Colonic mucosa (tissue), 4 donors: ENCODE measurements around the gene PITHD1. TPM values are rescaled to one million over a fixed set of nuclear protein-coding genes. Genes with fewer than 3 reads are reported as not detected.
"Not testable (repeated sequence)": the region's sequence is repeated elsewhere in the genome, so short reads cannot be mapped to it uniquely, and the experiment has no call there.

ENCODE experiments used
- DNase-seq: peaks from one replicate; pipeline ENCODE4 v3.0.0-alpha.2; 2020
- H3K27ac ChIP-seq: fragments of 200-600 bp; one replicate; pipeline ENCODE4 v1.8.0; 2021
- H3K27me3 ChIP-seq: fragments of 200-600 bp; one replicate; pipeline ENCODE4 v1.8.0; 2021
- H3K36me3 ChIP-seq: fragments of 200-600 bp; one replicate; pipeline ENCODE4 v1.8.0; 2021
- H3K4me1 ChIP-seq: fragments of 200-600 bp; one replicate; pipeline ENCODE4 v1.8.0; 2021; ENCODE audit warnings: mild to moderate bottlenecking
- H3K4me3 ChIP-seq: fragments of 200-600 bp; one replicate; pipeline ENCODE4 v1.8.0; 2021
- H3K9ac ChIP-seq, 2 donors: one replicate each; pipeline ENCODE4 v1.7.0; 2013; ENCODE audit warnings: control low read depth in 2 of 2, low read depth in 2 of 2, low read length in 2 of 2
- H3K9me3 ChIP-seq: fragments of 200-600 bp; one replicate; pipeline ENCODE4 v1.8.0; 2021
- intact Hi-C: fragments of 100-400 bp; cut with DNase I; formaldehyde crosslinking; loops from one replicate; pipeline ENCODE4 v1.14.1; 2022
- total RNA-seq, 2 donors: library from RNA; stranded (reverse); fragmentation: NEBNext Ultra II Directional in 1 of 2; extraction: Animal tissue kit (Norgen Biotek cat#: 25700) in 1 of 2; gene quantifications; one replicate each; pipeline ENCODE4 v1.2.1, GENCODE V29; 2021
- TF ChIP-seq, protein P1 (sequence below): fragments of 200-600 bp; IDR thresholded peaks from one replicate; pipeline ENCODE4 v1.8.0; 2022; ENCODE audit warnings: antibody characterized with exemption, mild to moderate bottlenecking
- donor health status: healthy.
- donor health status: DM: no; HTN: no; CAD: no.
- donor health status: DM: no; HTN: no; CAD: no.

Gene PITHD1
- total RNA-seq, 2 donors from 2014 or later = 51.5 to 51.6 TPM

- Histone ChIP-seq H3K9ac (peak within 1 kb of the TSS; percentile 85 to 93), H3K4me1 (peaks cover 6% of the 10 kb centered on the region), H3K36me3 (peaks cover 9% of the 10 kb centered on the region), H3K4me3 (peak within 1 kb of the TSS; percentile 76), H3K9me3 (no peaks in the 10 kb centered on the region), H3K27ac (peak within 1 kb of the TSS; percentile 88), H3K27me3 (no peaks in the 10 kb centered on the region)
- DNase-seq = peak; percentile 99
- intact Hi-C loops = no loop called here
- TF ChIP-seq, protein P1, sequence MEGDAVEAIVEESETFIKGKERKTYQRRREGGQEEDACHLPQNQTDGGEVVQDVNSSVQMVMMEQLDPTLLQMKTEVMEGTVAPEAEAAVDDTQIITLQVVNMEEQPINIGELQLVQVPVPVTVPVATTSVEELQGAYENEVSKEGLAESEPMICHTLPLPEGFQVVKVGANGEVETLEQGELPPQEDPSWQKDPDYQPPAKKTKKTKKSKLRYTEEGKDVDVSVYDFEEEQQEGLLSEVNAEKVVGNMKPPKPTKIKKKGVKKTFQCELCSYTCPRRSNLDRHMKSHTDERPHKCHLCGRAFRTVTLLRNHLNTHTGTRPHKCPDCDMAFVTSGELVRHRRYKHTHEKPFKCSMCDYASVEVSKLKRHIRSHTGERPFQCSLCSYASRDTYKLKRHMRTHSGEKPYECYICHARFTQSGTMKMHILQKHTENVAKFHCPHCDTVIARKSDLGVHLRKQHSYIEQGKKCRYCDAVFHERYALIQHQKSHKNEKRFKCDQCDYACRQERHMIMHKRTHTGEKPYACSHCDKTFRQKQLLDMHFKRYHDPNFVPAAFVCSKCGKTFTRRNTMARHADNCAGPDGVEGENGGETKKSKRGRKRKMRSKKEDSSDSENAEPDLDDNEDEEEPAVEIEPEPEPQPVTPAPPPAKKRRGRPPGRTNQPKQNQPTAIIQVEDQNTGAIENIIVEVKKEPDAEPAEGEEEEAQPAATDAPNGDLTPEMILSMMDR = no peak
Observed at GRCh38 chr1:23800400-23801337, 22.5 kb downstream of the PITHD1 start, which contains the start of gene GALE. Gene GALE (minus strand): TSS chr1:23800754. CDS start chr1:23799007, 1,747 bp downstream.

GRCh38 chr1:23801338-23801748, 23.1 kb downstream of the PITHD1 start:
- H3K9ac ChIP-seq = peak overlapping the region; percentile 85 to 93
- intact Hi-C loops = no loop called here
- TF ChIP-seq, protein P1 = no peak
- H3K4me3 ChIP-seq = peak overlapping the region; percentile 76
- H3K4me1 ChIP-seq = peaks cover 6% of the 10 kb centered on the region
- peaks cover 6% of the 10 kb centered on the region for H3K36me3 ChIP-seq
- no peaks in the 10 kb centered on the region for H3K9me3 ChIP-seq
- H3K27ac ChIP-seq = peak overlapping the region; percentile 88
- no peaks in the 10 kb centered on the region for H3K27me3 ChIP-seq
- DNase-seq = no peak

DNA sequence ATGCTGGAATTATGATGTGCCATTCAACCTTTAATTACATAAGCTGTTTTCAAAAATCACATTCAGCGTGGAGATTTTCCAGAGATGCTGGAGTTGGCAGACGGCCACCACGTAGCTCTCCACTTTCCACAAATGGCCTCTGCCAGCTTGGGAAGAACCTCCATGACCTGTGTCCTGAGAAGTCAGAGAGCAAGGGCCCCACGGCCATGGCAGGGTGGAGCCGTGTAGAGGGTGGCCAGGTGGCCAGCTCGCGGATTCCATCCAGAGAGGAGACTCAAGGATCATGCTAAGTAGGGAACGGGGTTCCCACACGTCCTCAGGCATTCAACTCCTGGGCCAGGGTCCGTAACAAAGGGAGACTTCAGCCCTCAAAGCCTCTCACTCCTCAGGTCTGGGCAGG, 23.7 kb downstream of the PITHD1 start:
- Histone ChIP-seq H3K4me3 (no peak overlapping the region), H3K27me3 (no peaks in the 10 kb centered on the region), H3K27ac (no peak overlapping the region), H3K4me1 (peaks cover 6% of the 10 kb centered on the region), H3K9ac (peak overlapping the region in 1 of 2 donors; percentile 85), H3K9me3 (no peaks in the 10 kb centered on the region), H3K36me3 (peaks cover 6% of the 10 kb centered on the region)
- no peak for DNase-seq
- intact Hi-C loops = no loop called here
- TF ChIP-seq, protein P1 = no peak

GRCh38 chr1:23802809-23803342, 24.7 kb downstream of the PITHD1 start:
- H3K36me3 ChIP-seq, DNase-seq, H3K27ac ChIP-seq, H3K27me3 ChIP-seq, H3K4me1 ChIP-seq, H3K9ac ChIP-seq, H3K4me3 ChIP-seq, H3K9me3 ChIP-seq, intact Hi-C loops: not testable (repeated sequence)

- Histone ChIP-seq H3K9me3 (no peaks in the 10 kb centered on the region), H3K27ac (no peak overlapping the region), H3K36me3 (peaks cover 6% of the 10 kb centered on the region), H3K4me3 (no peak overlapping the region), H3K9ac (no peak overlapping the region), H3K27me3 (no peaks in the 10 kb centered on the region), H3K4me1 (peaks cover 6% of the 10 kb centered on the region)
- intact Hi-C loops = no loop called here
- DNase-seq = no peak
- TF ChIP-seq, protein P1 = no peak
Observed at GRCh38 chr1:23803674-23804073, 25.5 kb downstream of the PITHD1 start.
